HG03025 (cell line): ENCODE data around the gene DSN1.

Source experiments
- ATAC-seq: cut with Tn5 transposase; IDR thresholded peaks from one replicate; pipeline ENCODE4 v1.9.1; 2021; ENCODE audit warnings: mild to moderate bottlenecking, moderate library complexity; ENCODE audit not compliant: unreplicated experiment, low FRiP score

The DSN1 gene

GRCh38 chr20:36703530-36703929, 70.0 kb downstream of the DSN1 start:
- no peak for ATAC-seq
